Measurements from ENCODE around the gene XYLT2. TPM values are rescaled to one million over a fixed set of nuclear protein-coding genes. Genes with fewer than 3 reads are reported as not detected.
A peak's percentile ranks its signal among the peaks of the same experiment; 100 is the strongest.
"Not testable (repeated sequence)": the region's sequence is repeated elsewhere in the genome, so short reads cannot be mapped to it uniquely, and the experiment has no call there.

Gene XYLT2
- total RNA-seq, 1 donor from 2014 or later: 63.0 TPM

GRCh38 chr17:50381920-50382319 lies 36.0 kb downstream of the XYLT2 start:
- Mint-ChIP-seq H3K27me3 (ENCODE audit: insufficient read depth) (peaks cover 2% of the 10 kb centered on the region), H3K4me1 (ENCODE audit: low read depth) (peaks cover 4% of the 10 kb centered on the region), H3K27ac (no peak overlapping the region), H3K4me3 (no peak overlapping the region), H3K9me3 (no peaks in the 10 kb centered on the region), H3K36me3 (ENCODE audit: low read depth) (peaks cover 53% of the 10 kb centered on the region)
- no peak for DNase-seq (ENCODE audit: low spot score)
- intact Hi-C loops (cut with micrococcal nuclease): no loop called here

- Mint-ChIP-seq H3K27ac (no peak overlapping the region), H3K4me1 (ENCODE audit: low read depth) (no peaks in the 10 kb centered on the region), H3K9me3 (no peaks in the 10 kb centered on the region), H3K4me3 (no peak overlapping the region), H3K27me3 (ENCODE audit: insufficient read depth) (peaks cover 2% of the 10 kb centered on the region), H3K36me3 (ENCODE audit: low read depth) (peaks cover 60% of the 10 kb centered on the region)
- no peak for DNase-seq (ENCODE audit: low spot score)
- intact Hi-C loops (cut with micrococcal nuclease): no loop called here
Observed at GRCh38 chr17:50382931-50383330, 37.0 kb downstream of the XYLT2 start.

GRCh38 chr17:50386510-50386909 lies 40.6 kb downstream of the XYLT2 start:
- Mint-ChIP-seq H3K9me3 (no peaks in the 10 kb centered on the region), H3K4me1 (ENCODE audit: low read depth) (peaks cover 2% of the 10 kb centered on the region), H3K36me3 (ENCODE audit: low read depth) (peaks cover 74% of the 10 kb centered on the region), H3K27ac (no peak overlapping the region), H3K4me3 (no peak overlapping the region), H3K27me3 (ENCODE audit: insufficient read depth) (peaks cover 2% of the 10 kb centered on the region)
- intact Hi-C loops (cut with micrococcal nuclease): no loop called here
- DNase-seq (ENCODE audit: low spot score): no peak

- no peaks in the 10 kb centered on the region for H3K9me3 Mint-ChIP-seq
- peaks cover 11% of the 10 kb centered on the region for H3K4me1 Mint-ChIP-seq (ENCODE audit: low read depth)
- no peaks in the 10 kb centered on the region for H3K27me3 Mint-ChIP-seq (ENCODE audit: insufficient read depth)
- no peak overlapping the region for H3K27ac Mint-ChIP-seq
- peaks cover 72% of the 10 kb centered on the region for H3K36me3 Mint-ChIP-seq (ENCODE audit: low read depth)
- no peak for DNase-seq (ENCODE audit: low spot score)
- H3K4me3 Mint-ChIP-seq: no peak overlapping the region
- intact Hi-C loops (cut with micrococcal nuclease): no loop called here
Observed at GRCh38 chr17:50388728-50389127, 42.8 kb downstream of the XYLT2 start.

- intact Hi-C loops (cut with micrococcal nuclease): no loop called here
- Mint-ChIP-seq H3K4me3 (no peak overlapping the region), H3K9me3 (no peaks in the 10 kb centered on the region), H3K36me3 (ENCODE audit: low read depth) (peaks cover 75% of the 10 kb centered on the region), H3K4me1 (ENCODE audit: low read depth) (peaks cover 16% of the 10 kb centered on the region), H3K27ac (no peak overlapping the region), H3K27me3 (ENCODE audit: insufficient read depth) (no peaks in the 10 kb centered on the region)
- no peak for DNase-seq (ENCODE audit: low spot score)
Observed at GRCh38 chr17:50389534-50389933, 43.6 kb downstream of the XYLT2 start.

- intact Hi-C loops (cut with micrococcal nuclease): no loop called here
- DNase-seq (ENCODE audit: low spot score): no peak
- Mint-ChIP-seq H3K9me3 (no peaks in the 10 kb centered on the region), H3K27ac (no peak overlapping the region), H3K4me1 (ENCODE audit: low read depth) (peaks cover 36% of the 10 kb centered on the region), H3K27me3 (ENCODE audit: insufficient read depth) (no peaks in the 10 kb centered on the region), H3K36me3 (ENCODE audit: low read depth) (peaks cover 65% of the 10 kb centered on the region), H3K4me3 (no peak overlapping the region)
Observed at GRCh38 chr17:50392621-50393020, 46.7 kb downstream of the XYLT2 start.

- no peaks in the 10 kb centered on the region for H3K27me3 Mint-ChIP-seq (ENCODE audit: insufficient read depth)
- H3K4me3 Mint-ChIP-seq: no peak overlapping the region
- peaks cover 36% of the 10 kb centered on the region for H3K4me1 Mint-ChIP-seq (ENCODE audit: low read depth)
- DNase-seq (ENCODE audit: low spot score): no peak
- intact Hi-C loops (cut with micrococcal nuclease): no loop called here
- no peak overlapping the region for H3K27ac Mint-ChIP-seq
- H3K9me3 Mint-ChIP-seq: no peaks in the 10 kb centered on the region
- H3K36me3 Mint-ChIP-seq (ENCODE audit: low read depth): peaks cover 54% of the 10 kb centered on the region
Observed at GRCh38 chr17:50393700-50394099, 47.8 kb downstream of the XYLT2 start.

- Mint-ChIP-seq H3K4me1 (ENCODE audit: low read depth) (peaks cover 36% of the 10 kb centered on the region), H3K27ac (no peak overlapping the region), H3K27me3 (ENCODE audit: insufficient read depth) (no peaks in the 10 kb centered on the region), H3K4me3 (peak overlapping the region; percentile 99), H3K36me3 (ENCODE audit: low read depth) (peaks cover 44% of the 10 kb centered on the region), H3K9me3 (peaks cover 4% of the 10 kb centered on the region)
- intact Hi-C loops (cut with micrococcal nuclease): loop anchor here (5.0 kb wide), 1 partner anchor 313 kb away; the partner anchor contains the start of gene ANKRD40
- no peak for DNase-seq (ENCODE audit: low spot score)
Observed at GRCh38 chr17:50394711-50395110, 48.8 kb downstream of the XYLT2 start.

- peak overlapping the region; percentile 96 for H3K27ac Mint-ChIP-seq
- peak overlapping the region; percentile 99 for H3K4me3 Mint-ChIP-seq
- H3K9me3 Mint-ChIP-seq: peaks cover 4% of the 10 kb centered on the region
- intact Hi-C loops (cut with micrococcal nuclease): loop anchor here (1.0 to 5.0 kb wide), 7 partner anchors 23 to 311 kb away; partner anchors contain the start of genes ACSF2, ANKRD40, EME1 and MRPL27
- DNase-seq (ENCODE audit: low spot score): no peak
- H3K36me3 Mint-ChIP-seq (ENCODE audit: low read depth): peaks cover 33% of the 10 kb centered on the region
- H3K4me1 Mint-ChIP-seq (ENCODE audit: low read depth): peaks cover 34% of the 10 kb centered on the region
- no peaks in the 10 kb centered on the region for H3K27me3 Mint-ChIP-seq (ENCODE audit: insufficient read depth)
Observed at GRCh38 chr17:50396261-50397110, 50.6 kb downstream of the XYLT2 start.

GRCh38 chr17:50397111-50397918 lies 51.4 kb downstream of the XYLT2 start, which contains the start of gene LRRC59:
Gene LRRC59, minus strand, starts transcription at chr17:50397523. Its CDS starts 206 bp downstream, at chr17:50397317.
- peak within 1 kb of the TSS; percentile 96 for H3K27ac Mint-ChIP-seq
- H3K27me3 Mint-ChIP-seq (ENCODE audit: insufficient read depth): no peaks in the 10 kb centered on the region
- peaks cover 31% of the 10 kb centered on the region for H3K4me1 Mint-ChIP-seq (ENCODE audit: low read depth)
- H3K9me3 Mint-ChIP-seq: peaks cover 4% of the 10 kb centered on the region
- H3K36me3 Mint-ChIP-seq (ENCODE audit: low read depth): peaks cover 31% of the 10 kb centered on the region
- peak; percentile 92 for DNase-seq (ENCODE audit: low spot score)
- intact Hi-C loops (cut with micrococcal nuclease): loop anchor here (1.0 to 5.0 kb wide), 6 partner anchors 24 to 310 kb away; partner anchors contain the start of genes ACSF2, ANKRD40, RSAD1 and XYLT2
- H3K4me3 Mint-ChIP-seq: peak within 1 kb of the TSS; percentile 99

GRCh38 chr17:50397919-50398285 lies 52.0 kb downstream of the XYLT2 start:
- peaks cover 27% of the 10 kb centered on the region for H3K36me3 Mint-ChIP-seq (ENCODE audit: low read depth)
- peaks cover 31% of the 10 kb centered on the region for H3K4me1 Mint-ChIP-seq (ENCODE audit: low read depth)
- no peak for DNase-seq (ENCODE audit: low spot score)
- peak overlapping the region; percentile 99 for H3K4me3 Mint-ChIP-seq
- peaks cover 4% of the 10 kb centered on the region for H3K9me3 Mint-ChIP-seq
- intact Hi-C loops (cut with micrococcal nuclease): loop anchor here (1.0 to 5.0 kb wide), 6 partner anchors 23 to 309 kb away; partner anchors contain the start of genes ACSF2, ANKRD40, RSAD1 and XYLT2
- no peaks in the 10 kb centered on the region for H3K27me3 Mint-ChIP-seq (ENCODE audit: insufficient read depth)
- H3K27ac Mint-ChIP-seq: peak overlapping the region; percentile 70

GRCh38 chr17:50398672-50399071 lies 52.7 kb downstream of the XYLT2 start:
- not testable (repeated sequence) for H3K27me3 Mint-ChIP-seq (ENCODE audit: insufficient read depth)

More at GRCh38 chr17:50398672-50399071, 52.7 kb downstream of the XYLT2 start:
- intact Hi-C loops (cut with micrococcal nuclease): loop anchor here (5.0 kb wide), 1 partner anchor 309 kb away; the partner anchor contains the start of gene ANKRD40
- H3K9me3 Mint-ChIP-seq; H3K27ac Mint-ChIP-seq; DNase-seq (ENCODE audit: low spot score): not testable (repeated sequence)
- peaks cover 19% of the 10 kb centered on the region for H3K36me3 Mint-ChIP-seq (ENCODE audit: low read depth)
- peak overlapping the region; percentile 51 for H3K4me3 Mint-ChIP-seq
- H3K4me1 Mint-ChIP-seq (ENCODE audit: low read depth): peaks cover 25% of the 10 kb centered on the region
